ENCODE measurements around the gene KDF1.
A peak's percentile ranks its signal among the peaks of the same experiment; 100 is the strongest.
"Not testable (repeated sequence)": the region's sequence is repeated elsewhere in the genome, so short reads cannot be mapped to it uniquely, and the experiment has no call there.

KDF1 gene

GRCh38 chr1:26994020-26994786, 33.9 kb upstream of the KDF1 start:
- peak; percentile 27 for DNase-seq (ENCODE audit: low spot score)

- peak; percentile 92 for DNase-seq (ENCODE audit: low spot score)
Measured at GRCh38 chr1:26993237-26994019, 33.2 kb upstream of the KDF1 start, which contains the start of gene TRNP1. TRNP1 (plus strand) TSS chr1:26993692; CDS start chr1:26993787, 95 bp downstream.

- DNase-seq (ENCODE audit: low spot score) = peak; percentile 87
Measured at GRCh38 chr1:26991310-26992116, 31.2 kb upstream of the KDF1 start.

GRCh38 chr1:26989403-26990109, 29.3 kb upstream of the KDF1 start:
- not testable (repeated sequence) for DNase-seq (ENCODE audit: low spot score)

- peak; percentile 44 for DNase-seq (ENCODE audit: low spot score)
Measured at GRCh38 chr1:26986658-26987057, 26.4 kb upstream of the KDF1 start.

GRCh38 chr1:26984291-26984690, 24.0 kb upstream of the KDF1 start:
- no peak for DNase-seq (ENCODE audit: low spot score)

- no peak for DNase-seq (ENCODE audit: low spot score)
Measured at GRCh38 chr1:26983863-26984262, 23.6 kb upstream of the KDF1 start.

- DNase-seq (ENCODE audit: low spot score) = no peak
Measured at GRCh38 chr1:26981146-26981846, 21.0 kb upstream of the KDF1 start.

- DNase-seq (ENCODE audit: low spot score) = no peak
Measured at GRCh38 chr1:26978901-26979300, 18.6 kb upstream of the KDF1 start.

- DNase-seq (ENCODE audit: low spot score) = no peak
Measured at GRCh38 chr1:26976621-26977510, 16.6 kb upstream of the KDF1 start.

- no peak for DNase-seq (ENCODE audit: low spot score)
Measured at GRCh38 chr1:26972821-26973220, 12.6 kb upstream of the KDF1 start.

GRCh38 chr1:26972390-26972789, 12.1 kb upstream of the KDF1 start:
- DNase-seq (ENCODE audit: low spot score) = no peak

- DNase-seq (ENCODE audit: low spot score) = no peak
Measured at GRCh38 chr1:26971590-26971989, 11.3 kb upstream of the KDF1 start.

- no peak for DNase-seq (ENCODE audit: low spot score)
Measured at GRCh38 chr1:26970810-26971209, 10.5 kb upstream of the KDF1 start.

- no peak for DNase-seq (ENCODE audit: low spot score)
Measured at GRCh38 chr1:26965628-26966027, 5.4 kb upstream of the KDF1 start.

- no peak for DNase-seq (ENCODE audit: low spot score)
Measured at GRCh38 chr1:26965213-26965612, 4.9 kb upstream of the KDF1 start.

- peak; percentile 53 for DNase-seq (ENCODE audit: low spot score)
Measured at GRCh38 chr1:26961826-26962225, 1.6 kb upstream of the KDF1 start.

GRCh38 chr1:26960625-26960966, 328 bp upstream of the KDF1 start:
- no peak for DNase-seq (ENCODE audit: low spot score)

GRCh38 chr1:26959270-26959669, 998 bp downstream of the KDF1 start:
- no peak for DNase-seq (ENCODE audit: low spot score)

GRCh38 chr1:26957306-26957705, 3.0 kb downstream of the KDF1 start:
- DNase-seq (ENCODE audit: low spot score) = no peak

Data from kidney tubule cell (primary cell).